GM12878 (cell line): ENCODE data around the gene CLASP2.

Experiments
- ATF2 ChIP-seq: IDR thresholded peaks from 2 replicates; pipeline ENCODE4 v1.6.1; 2012; ENCODE audit warnings: low read length, inconsistent platforms
- CBFB ChIP-seq: IDR thresholded peaks from 2 replicates; pipeline ENCODE4 v1.6.1; 2016; ENCODE audit warnings: antibody characterized with exemption, low read depth
- CTCF ChIP-seq, 3 experiments: IDR thresholded peaks in 2 of 3; conservative IDR thresholded peaks in 1 of 3; 2 replicates each; pipeline ENCODE4 v1.5.1; 2011; ENCODE audit warnings: low read depth in 3 of 3, low read length in 3 of 3, mild to moderate bottlenecking in 3 of 3, control low read depth in 2 of 3, moderate library complexity in 2 of 3, inconsistent platforms in 1 of 3, mixed read lengths in 1 of 3; ENCODE audit not compliant: control insufficient read depth in 2 of 3, insufficient read depth in 1 of 3; ENCODE audit errors: extremely low read depth in 1 of 3
- ELK1 ChIP-seq: IDR thresholded peaks from 2 replicates; pipeline ENCODE4 v1.6.1; 2012; ENCODE audit warnings: low read depth, low read length, improper control_type of control experiment
- IRF3 ChIP-seq: fragments of 450-650 bp; IDR thresholded peaks from 2 replicates; pipeline ENCODE4 v1.6.1; 2014; ENCODE audit warnings: mild to moderate bottlenecking
- NBN ChIP-seq: fragments of 450-650 bp; IDR thresholded peaks from 2 replicates; pipeline ENCODE4 v1.6.1; 2016
- POLR2A ChIP-seq: IDR thresholded peaks from 2 replicates; pipeline ENCODE4 v1.6.1; 2011; ENCODE audit warnings: low read depth, mild to moderate bottlenecking, low read length
- RAD21 ChIP-seq: IDR thresholded peaks from 2 replicates; pipeline ENCODE4 v1.6.1; 2011; ENCODE audit warnings: mild to moderate bottlenecking, low read depth, low read length, moderate library complexity; ENCODE audit not compliant: insufficient read depth

- TF ChIP-seq NBN (no peak), CBFB (no peak), POLR2A (no peak), ATF2 (no peak), CTCF (IDR thresholded peaks at IDR 0.05 in 2 of 3, conservative IDR thresholded peaks at IDR 0.05 in 1 of 3; ENCODE audit: control insufficient read depth in 2 of 3, extremely low read depth in 1 of 3, insufficient read depth in 1 of 3, low read depth in 3 of 3, low read length in 3 of 3) (no peak), RAD21 (no peak), ELK1 (no peak), IRF3 (no peak)
Measured at GRCh38 chr3:33758281-33758680, 40.2 kb upstream of the CLASP2 start.
